ENCODE results near the gene PRDM2. TPM values are rescaled to one million over a fixed set of nuclear protein-coding genes. Genes with fewer than 3 reads are reported as not detected.
"Not testable (repeated sequence)": the region's sequence is repeated elsewhere in the genome, so short reads cannot be mapped to it uniquely, and the experiment has no call there.

Gene PRDM2
- polyA plus RNA-seq, 3 donors = 4.1 to 22.5 (median 7.6) TPM

DNA sequence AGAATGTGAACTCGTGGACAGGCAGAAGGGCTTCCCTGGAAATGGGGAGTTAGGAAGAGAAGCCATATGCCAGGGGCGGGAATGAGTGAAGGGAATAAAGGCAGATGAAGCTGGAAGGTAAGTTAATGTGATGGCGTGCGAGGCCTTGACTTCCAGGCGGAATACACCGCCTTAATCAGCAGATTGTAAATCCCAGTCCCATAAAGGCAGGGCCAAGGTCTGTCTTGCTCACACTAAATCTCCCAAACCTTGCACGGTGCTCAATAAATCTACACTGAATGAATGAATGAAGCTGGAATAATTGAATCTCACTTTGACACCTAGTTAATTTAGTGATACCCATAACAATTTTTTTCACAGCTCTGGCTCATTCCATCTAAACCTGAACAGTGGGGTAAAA, 16.8 kb upstream of the PRDM2 start:
- WGBS (ENCODE audit: insufficient coverage) = 86% methylated on average over 2 of the region's 7 CpGs
- no peak overlapping the region for H3K9ac ChIP-seq (ENCODE audit: insufficient read depth, low read length, poor library complexity, severe bottlenecking)
- H3K4me1 ChIP-seq (ENCODE audit: control insufficient read depth in 1 of 2, insufficient read depth in 2 of 2, low read length in 2 of 2) = no peaks in the 10 kb centered on the region
- TF ChIP-seq, protein P1, sequence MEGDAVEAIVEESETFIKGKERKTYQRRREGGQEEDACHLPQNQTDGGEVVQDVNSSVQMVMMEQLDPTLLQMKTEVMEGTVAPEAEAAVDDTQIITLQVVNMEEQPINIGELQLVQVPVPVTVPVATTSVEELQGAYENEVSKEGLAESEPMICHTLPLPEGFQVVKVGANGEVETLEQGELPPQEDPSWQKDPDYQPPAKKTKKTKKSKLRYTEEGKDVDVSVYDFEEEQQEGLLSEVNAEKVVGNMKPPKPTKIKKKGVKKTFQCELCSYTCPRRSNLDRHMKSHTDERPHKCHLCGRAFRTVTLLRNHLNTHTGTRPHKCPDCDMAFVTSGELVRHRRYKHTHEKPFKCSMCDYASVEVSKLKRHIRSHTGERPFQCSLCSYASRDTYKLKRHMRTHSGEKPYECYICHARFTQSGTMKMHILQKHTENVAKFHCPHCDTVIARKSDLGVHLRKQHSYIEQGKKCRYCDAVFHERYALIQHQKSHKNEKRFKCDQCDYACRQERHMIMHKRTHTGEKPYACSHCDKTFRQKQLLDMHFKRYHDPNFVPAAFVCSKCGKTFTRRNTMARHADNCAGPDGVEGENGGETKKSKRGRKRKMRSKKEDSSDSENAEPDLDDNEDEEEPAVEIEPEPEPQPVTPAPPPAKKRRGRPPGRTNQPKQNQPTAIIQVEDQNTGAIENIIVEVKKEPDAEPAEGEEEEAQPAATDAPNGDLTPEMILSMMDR (IDR thresholded peaks at IDR 0.05) = no peak
- no peak overlapping the region for H3K4me2 ChIP-seq (replicated peaks; ENCODE audit: extremely low read depth, low read length, poor library complexity, severe bottlenecking)
- peaks cover 0 to 2% (median 0%) of the 10 kb centered on the region in 3 donors for H3K27me3 Mint-ChIP-seq (ENCODE audit: low read depth in 3 of 3)
- H3K79me2 ChIP-seq (ENCODE audit: insufficient read depth, low read length) = no peaks in the 10 kb centered on the region
- intact Hi-C loops (cut with micrococcal nuclease) = no loop called here
- peaks cover 0 to 13% (median 10%) of the 10 kb centered on the region in 7 donors for H3K9me3 Mint-ChIP-seq
- H3K27me3 ChIP-seq (ENCODE audit: control insufficient read depth in 2 of 2, insufficient read depth in 2 of 2, low read length in 2 of 2) = no peaks in the 10 kb centered on the region
- H4K20me1 ChIP-seq (ENCODE audit: insufficient read depth, low read length) = no peaks in the 10 kb centered on the region
- no peaks in the 10 kb centered on the region for H3K36me3 ChIP-seq (replicated peaks in 1 of 2; ENCODE audit: control insufficient read depth in 1 of 2, insufficient read depth in 2 of 2, low read length in 2 of 2)
- no peak for DNase-seq
- no peak overlapping the region for H3K27ac ChIP-seq (ENCODE audit: low read depth in 1 of 2, low read length in 2 of 2)
- no peak overlapping the region for H2AFZ ChIP-seq (ENCODE audit: insufficient read depth, low read depth, low read length, poor library complexity, severe bottlenecking)
- no peaks in the 10 kb centered on the region for H3K36me3 Mint-ChIP-seq
- H3K9me3 ChIP-seq (replicated peaks in 1 of 2; ENCODE audit: control insufficient read depth in 1 of 2, insufficient read depth in 1 of 2, low read length in 2 of 2) = no peaks in the 10 kb centered on the region
- no peak overlapping the region for H3K4me3 ChIP-seq (replicated peaks in 1 of 3; ENCODE audit: low read depth in 2 of 3, low read length in 3 of 3)
- no peak overlapping the region for H3K4me3 Mint-ChIP-seq
- H3K4me1 Mint-ChIP-seq = no peaks in the 10 kb centered on the region
- H3K27ac Mint-ChIP-seq = no peak overlapping the region

DNA sequence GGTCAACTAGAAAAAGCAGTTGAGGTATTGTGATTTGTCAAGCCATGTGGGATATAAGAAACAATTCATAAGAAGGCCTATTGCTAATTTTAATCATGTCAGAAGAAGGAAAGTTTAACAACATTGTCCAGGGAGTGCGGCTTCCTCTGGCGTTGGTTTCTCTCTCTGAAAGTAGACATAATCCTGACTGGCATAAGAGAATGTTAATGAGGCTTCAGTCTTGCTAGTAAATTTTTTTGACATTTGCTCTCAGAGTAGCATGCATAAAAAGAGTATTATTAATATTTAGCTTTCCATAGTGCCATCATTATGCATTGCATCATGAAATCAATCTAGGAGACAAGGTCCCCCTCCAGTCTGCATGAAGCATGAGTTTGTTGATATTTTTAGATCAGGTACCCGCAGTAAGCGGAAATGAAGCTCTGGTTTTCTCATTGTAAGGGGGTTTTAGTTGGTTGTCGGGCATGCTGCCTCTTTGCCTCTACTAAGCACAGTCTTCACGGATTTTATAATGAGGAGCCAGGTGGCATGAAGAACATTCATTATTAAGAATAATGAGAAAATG, 12.8 kb upstream of the PRDM2 start:
- intact Hi-C loops (cut with micrococcal nuclease) = no loop called here
- Histone ChIP-seq H3K36me3 (replicated peaks in 1 of 2; ENCODE audit: control insufficient read depth in 1 of 2, insufficient read depth in 2 of 2, low read length in 2 of 2) (no peaks in the 10 kb centered on the region), H3K9me3 (replicated peaks in 1 of 2; ENCODE audit: control insufficient read depth in 1 of 2, insufficient read depth in 1 of 2, low read length in 2 of 2) (no peaks in the 10 kb centered on the region), H3K9ac (ENCODE audit: insufficient read depth, low read length, poor library complexity, severe bottlenecking) (no peak overlapping the region), H2AFZ (ENCODE audit: insufficient read depth, low read depth, low read length, poor library complexity, severe bottlenecking) (no peak overlapping the region), H3K4me1 (ENCODE audit: control insufficient read depth in 1 of 2, insufficient read depth in 2 of 2, low read length in 2 of 2) (no peaks in the 10 kb centered on the region), H3K4me3 (replicated peaks in 1 of 3; ENCODE audit: low read depth in 2 of 3, low read length in 3 of 3) (no peak overlapping the region), H3K4me2 (replicated peaks; ENCODE audit: extremely low read depth, low read length, poor library complexity, severe bottlenecking) (no peak overlapping the region), H3K79me2 (ENCODE audit: insufficient read depth, low read length) (no peaks in the 10 kb centered on the region), H3K27me3 (ENCODE audit: control insufficient read depth in 2 of 2, insufficient read depth in 2 of 2, low read length in 2 of 2) (no peaks in the 10 kb centered on the region), H3K27ac (ENCODE audit: low read depth in 1 of 2, low read length in 2 of 2) (no peak overlapping the region), H4K20me1 (ENCODE audit: insufficient read depth, low read length) (no peaks in the 10 kb centered on the region)
- WGBS (ENCODE audit: insufficient coverage) = no CpG with 5 or more reads among the region's 6 CpGs
- no peak for DNase-seq
- Mint-ChIP-seq H3K4me1 (no peaks in the 10 kb centered on the region), H3K27me3 (ENCODE audit: low read depth in 3 of 3) (peaks cover 0 to 4% (median 1%) of the 10 kb centered on the region in 3 donors), H3K4me3 (no peak overlapping the region), H3K9me3 (peaks cover 0 to 5% (median 0%) of the 10 kb centered on the region in 7 donors), H3K27ac (no peak overlapping the region), H3K36me3 (no peaks in the 10 kb centered on the region)
- TF ChIP-seq, protein P1 (IDR thresholded peaks at IDR 0.05) = no peak

DNA sequence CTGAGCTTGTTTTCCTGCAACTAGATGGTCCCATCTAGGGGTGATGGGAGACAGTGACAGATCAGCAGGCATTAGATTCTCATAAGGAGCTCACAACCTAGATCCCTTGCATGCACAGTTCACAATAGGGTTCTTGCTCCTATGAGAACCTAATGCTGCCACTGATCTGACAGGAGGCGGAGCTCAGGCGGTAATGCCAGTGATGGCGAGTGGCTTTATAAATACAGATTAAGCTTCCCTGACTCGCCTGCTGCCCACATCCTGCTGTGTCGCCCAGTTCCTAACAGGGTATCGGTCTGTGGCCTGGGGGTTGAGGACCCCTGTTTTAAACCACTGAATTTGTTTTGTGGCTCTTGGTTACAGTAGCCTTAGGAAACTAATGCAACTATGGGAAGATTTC, 6.9 kb upstream of the PRDM2 start:
- H3K4me3 Mint-ChIP-seq; H3K79me2 ChIP-seq (ENCODE audit: insufficient read depth, low read length); intact Hi-C loops (cut with micrococcal nuclease); H3K36me3 Mint-ChIP-seq; H3K9ac ChIP-seq (ENCODE audit: insufficient read depth, low read length, poor library complexity, severe bottlenecking); H4K20me1 ChIP-seq (ENCODE audit: insufficient read depth, low read length); H3K4me3 ChIP-seq (replicated peaks in 1 of 3; ENCODE audit: low read depth in 2 of 3, low read length in 3 of 3); H3K36me3 ChIP-seq (replicated peaks in 1 of 2; ENCODE audit: control insufficient read depth in 1 of 2, insufficient read depth in 2 of 2, low read length in 2 of 2); H3K27ac Mint-ChIP-seq; H3K9me3 ChIP-seq (replicated peaks in 1 of 2; ENCODE audit: control insufficient read depth in 1 of 2, insufficient read depth in 1 of 2, low read length in 2 of 2); H3K4me1 Mint-ChIP-seq; H3K9me3 Mint-ChIP-seq; H3K27ac ChIP-seq (ENCODE audit: low read depth in 1 of 2, low read length in 2 of 2); H3K4me1 ChIP-seq (ENCODE audit: control insufficient read depth in 1 of 2, insufficient read depth in 2 of 2, low read length in 2 of 2); H3K4me2 ChIP-seq (replicated peaks; ENCODE audit: extremely low read depth, low read length, poor library complexity, severe bottlenecking); H3K27me3 ChIP-seq (ENCODE audit: control insufficient read depth in 2 of 2, insufficient read depth in 2 of 2, low read length in 2 of 2); DNase-seq: not testable (repeated sequence)
- 25% methylated on average over 4 of the region's 6 CpGs for WGBS (ENCODE audit: insufficient coverage)
- peak overlapping the region; percentile 11 for H2AFZ ChIP-seq (ENCODE audit: insufficient read depth, low read depth, low read length, poor library complexity, severe bottlenecking)
- peaks cover 10 to 11% (median 11%) of the 10 kb centered on the region in 3 donors for H3K27me3 Mint-ChIP-seq (ENCODE audit: low read depth in 3 of 3)

Data from CD14-positive monocyte (primary cell).